Trophoblast cell (in vitro differentiated cells and primary cell): Measurements from ENCODE around the gene COQ9.

ENCODE experiments used
- DNase-seq, 2 donors: peaks; one replicate each; pipeline ENCODE4 v3.0.0-alpha.2; 2016
- H2AFZ ChIP-seq: 2 replicates; pipeline ENCODE4 v1.6.1; 2013; ENCODE audit warnings: low read length, moderate library complexity, mild to moderate bottlenecking; ENCODE audit not compliant: insufficient read depth, poor library complexity
- H2AK5ac ChIP-seq: 2 replicates; pipeline ENCODE4 v1.6.1; 2013; ENCODE audit warnings: mild to moderate bottlenecking, low read length
- H2BK120ac ChIP-seq: 2 replicates; pipeline ENCODE4 v1.6.1; 2013; ENCODE audit warnings: low read length, mild to moderate bottlenecking, moderate library complexity; ENCODE audit not compliant: insufficient read depth, poor library complexity
- H2BK12ac ChIP-seq: 2 replicates; pipeline ENCODE4 v1.6.1; 2013; ENCODE audit warnings: mild to moderate bottlenecking, low read length, moderate library complexity
- H2BK5ac ChIP-seq: 2 replicates; pipeline ENCODE4 v1.6.1; 2013; ENCODE audit warnings: low read length, low read depth, moderate library complexity, mild to moderate bottlenecking; ENCODE audit not compliant: poor library complexity
- H3K14ac ChIP-seq: 2 replicates; pipeline ENCODE4 v1.6.1; 2013; ENCODE audit warnings: mild to moderate bottlenecking, low read length
- H3K18ac ChIP-seq: 2 replicates; pipeline ENCODE4 v1.6.1; 2013; ENCODE audit warnings: mild to moderate bottlenecking, low read length
- H3K23ac ChIP-seq: 2 replicates; pipeline ENCODE4 v1.6.1; 2013; ENCODE audit warnings: low read length
- H3K27ac ChIP-seq: 2 replicates; pipeline ENCODE4 v1.5.1; 2013; ENCODE audit warnings: low read depth, mild to moderate bottlenecking, inconsistent platforms, low read length, moderate library complexity
- H3K27me3 ChIP-seq: 2 replicates; pipeline ENCODE4 v1.6.1; 2013; ENCODE audit warnings: inconsistent platforms, mild to moderate bottlenecking, low read length, moderate library complexity; ENCODE audit not compliant: insufficient read depth
- H3K36me3 ChIP-seq, 2 experiments: 1 replicate in 1 of 2; 2 replicates in 1 of 2; pipeline ENCODE4 v1.6.1; 2013; ENCODE audit warnings: low read length in 2 of 2, mild to moderate bottlenecking in 2 of 2, moderate library complexity in 1 of 2; ENCODE audit not compliant: insufficient read depth in 2 of 2, control insufficient read depth in 1 of 2
- H3K4ac ChIP-seq: 2 replicates; pipeline ENCODE4 v1.6.1; 2013; ENCODE audit warnings: low read depth, mild to moderate bottlenecking, low read length, moderate library complexity
- H3K4me1 ChIP-seq, 2 experiments: 1 replicate in 1 of 2; 2 replicates in 1 of 2; pipeline ENCODE4 v1.6.1; 2013; ENCODE audit warnings: low read length in 2 of 2, mild to moderate bottlenecking in 2 of 2, moderate library complexity in 1 of 2; ENCODE audit not compliant: insufficient read depth in 2 of 2, control insufficient read depth in 1 of 2
- H3K4me2 ChIP-seq: 2 replicates; pipeline ENCODE4 v1.6.1; 2013; ENCODE audit warnings: inconsistent platforms, mild to moderate bottlenecking, low read length, moderate library complexity
- H3K4me3 ChIP-seq: 2 replicates; pipeline ENCODE4 v1.5.1; 2013; ENCODE audit warnings: mild to moderate bottlenecking, low read depth, low read length, inconsistent platforms
- H3K79me1 ChIP-seq: one replicate; pipeline ENCODE4 v1.6.1; 2013; ENCODE audit warnings: low read length
- H3K79me2 ChIP-seq: 2 replicates; pipeline ENCODE4 v1.6.1; 2013; ENCODE audit warnings: low read length, mild to moderate bottlenecking; ENCODE audit not compliant: control insufficient read depth, insufficient read depth, poor library complexity
- H3K9ac ChIP-seq: 2 replicates; pipeline ENCODE4 v1.6.1; 2013; ENCODE audit warnings: mild to moderate bottlenecking, low read length
- H3K9me3 ChIP-seq: 2 replicates; pipeline ENCODE4 v1.6.1; 2013; ENCODE audit warnings: low read depth, mild to moderate bottlenecking, control low read depth, inconsistent platforms, low read length; ENCODE audit not compliant: insufficient read depth
- H4K12ac ChIP-seq: 2 replicates; pipeline ENCODE4 v1.6.1; 2013; ENCODE audit warnings: low read depth, mild to moderate bottlenecking, low read length, moderate library complexity
- H4K8ac ChIP-seq: 2 replicates; pipeline ENCODE4 v1.6.1; 2013; ENCODE audit warnings: low read depth, mild to moderate bottlenecking, low read length, moderate library complexity
- H4K91ac ChIP-seq: one replicate; pipeline ENCODE4 v1.6.1; 2013; ENCODE audit warnings: low read depth, mild to moderate bottlenecking, low read length, moderate library complexity
- WGBS: extraction: QIAGEN DNeasy Blood & Tissue Kit; methylation state at CpG from one replicate; pipeline ENCODE4 v1.1.7; 2013; ENCODE audit warnings: missing lambda C conversion rate; ENCODE audit not compliant: insufficient read length, insufficient coverage; ENCODE audit errors: extremely low coverage; 5-methylcytosine and 5-hydroxymethylcytosine counted together

The COQ9 gene

GRCh38 chr16:57413733-57414132 lies 33.5 kb upstream of the COQ9 start:
- H3K4me3 ChIP-seq: no peak overlapping the region
- H3K9ac ChIP-seq: no peak overlapping the region
- no peak overlapping the region for H2BK120ac ChIP-seq
- no peak overlapping the region for H2AK5ac ChIP-seq
- no peak overlapping the region for H2BK12ac ChIP-seq
- H4K91ac ChIP-seq: no peak overlapping the region
- no peaks in the 10 kb centered on the region for H3K36me3 ChIP-seq
- H3K79me2 ChIP-seq: peaks cover 2% of the 10 kb centered on the region
- no peak overlapping the region for H3K14ac ChIP-seq
- no peak overlapping the region for H3K27ac ChIP-seq
- H3K4me1 ChIP-seq: peaks cover 13 to 15% of the 10 kb centered on the region in 2 experiments
- H3K18ac ChIP-seq: no peak overlapping the region
- no peak for DNase-seq
- H3K4me2 ChIP-seq: no peak overlapping the region
- no peak overlapping the region for H2AFZ ChIP-seq
- H3K4ac ChIP-seq: no peak overlapping the region
- no peaks in the 10 kb centered on the region for H3K27me3 ChIP-seq
- no peak overlapping the region for H4K8ac ChIP-seq
- WGBS: no CpG with 5 or more reads among the region's 7 CpGs
- H3K9me3 ChIP-seq: peaks cover 2% of the 10 kb centered on the region
- no peak overlapping the region for H4K12ac ChIP-seq
- H3K79me1 ChIP-seq: peaks cover 18% of the 10 kb centered on the region
- no peak overlapping the region for H3K23ac ChIP-seq
- no peak overlapping the region for H2BK5ac ChIP-seq

DNA sequence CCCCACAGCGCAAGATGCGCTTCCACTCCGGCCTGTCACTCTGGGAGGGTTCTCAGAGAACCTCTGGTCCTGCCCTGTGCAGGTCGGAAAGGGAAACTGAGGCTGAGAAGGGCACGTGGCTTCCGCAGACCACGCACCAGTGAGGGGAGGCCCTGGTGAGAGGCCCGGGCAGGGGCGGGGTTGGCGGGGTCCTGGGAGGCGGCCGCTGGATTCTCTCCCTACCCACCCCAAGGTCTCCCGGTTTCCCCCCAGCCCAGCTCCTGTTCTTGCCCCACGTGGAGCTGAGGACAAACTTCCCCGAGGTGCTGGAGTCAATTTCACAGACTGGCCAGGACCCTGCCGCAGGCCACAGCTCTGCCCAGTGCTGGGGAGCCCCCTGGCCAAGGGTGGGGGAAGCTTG lies 31.2 kb upstream of the COQ9 start:
- H3K18ac ChIP-seq: peak overlapping the region; percentile 4
- H3K14ac ChIP-seq: peak overlapping the region; percentile 86
- no peak overlapping the region for H3K9ac ChIP-seq
- WGBS: no CpG with 5 or more reads among the region's 16 CpGs
- H3K4me3 ChIP-seq: no peak overlapping the region
- no peak overlapping the region for H3K4ac ChIP-seq
- no peak overlapping the region for H3K27ac ChIP-seq
- no peak overlapping the region for H4K12ac ChIP-seq
- H4K91ac ChIP-seq: peak overlapping the region; percentile 90
- peak overlapping the region; percentile 94 for H4K8ac ChIP-seq
- H2AK5ac ChIP-seq: peak overlapping the region; percentile 85
- H2BK12ac ChIP-seq: peak overlapping the region; percentile 62
- no peak overlapping the region for H3K23ac ChIP-seq
- H2BK5ac ChIP-seq: no peak overlapping the region
- no peaks in the 10 kb centered on the region for H3K27me3 ChIP-seq
- no peaks in the 10 kb centered on the region for H3K36me3 ChIP-seq
- H3K4me1 ChIP-seq: peaks cover 10 to 16% of the 10 kb centered on the region in 2 experiments
- H3K9me3 ChIP-seq: no peaks in the 10 kb centered on the region
- H3K79me1 ChIP-seq: peaks cover 22% of the 10 kb centered on the region
- H2BK120ac ChIP-seq: peak overlapping the region; percentile 88
- H3K4me2 ChIP-seq: no peak overlapping the region
- H3K79me2 ChIP-seq: peaks cover 2% of the 10 kb centered on the region
- no peak for DNase-seq
- H2AFZ ChIP-seq: no peak overlapping the region

DNA sequence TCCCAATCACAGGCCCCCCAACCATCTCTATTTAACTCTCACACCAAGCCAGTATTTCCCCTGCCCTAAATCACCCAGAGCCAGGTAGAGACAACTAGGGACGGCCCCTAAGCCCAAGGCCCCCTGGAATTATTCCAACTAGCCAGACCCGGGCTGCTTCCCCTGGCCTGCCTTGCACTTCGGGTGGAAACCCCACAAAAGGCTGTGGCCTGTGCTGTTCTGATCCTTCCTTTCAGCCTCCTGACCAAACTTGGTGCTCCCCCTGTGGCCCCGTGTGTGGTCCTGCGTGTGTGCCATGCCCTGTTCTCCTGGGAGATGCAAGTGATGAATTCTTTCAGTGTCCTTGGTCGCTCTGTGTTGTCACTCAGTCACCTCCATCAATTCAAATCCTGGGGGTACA lies 27.8 kb upstream of the COQ9 start:
- Histone ChIP-seq H3K4ac (no peak overlapping the region), H3K4me1 (peaks cover 10 to 16% of the 10 kb centered on the region in 2 experiments), H2BK12ac (peak overlapping the region; percentile 7), H3K14ac (no peak overlapping the region), H3K4me2 (no peak overlapping the region), H3K18ac (no peak overlapping the region), H4K91ac (peak overlapping the region; percentile 21), H3K79me2 (peaks cover 2% of the 10 kb centered on the region), H3K23ac (no peak overlapping the region), H3K9ac (no peak overlapping the region), H3K4me3 (no peak overlapping the region), H3K27ac (peak overlapping the region; percentile 53), H3K79me1 (peaks cover 22% of the 10 kb centered on the region), H2AFZ (no peak overlapping the region), H2AK5ac (peak overlapping the region; percentile 8), H2BK5ac (no peak overlapping the region), H4K12ac (no peak overlapping the region), H4K8ac (no peak overlapping the region), H3K27me3 (no peaks in the 10 kb centered on the region), H3K36me3 (no peaks in the 10 kb centered on the region), H3K9me3 (no peaks in the 10 kb centered on the region), H2BK120ac (no peak overlapping the region)
- WGBS: no CpG with 5 or more reads among the region's 6 CpGs
- no peak for DNase-seq

DNA sequence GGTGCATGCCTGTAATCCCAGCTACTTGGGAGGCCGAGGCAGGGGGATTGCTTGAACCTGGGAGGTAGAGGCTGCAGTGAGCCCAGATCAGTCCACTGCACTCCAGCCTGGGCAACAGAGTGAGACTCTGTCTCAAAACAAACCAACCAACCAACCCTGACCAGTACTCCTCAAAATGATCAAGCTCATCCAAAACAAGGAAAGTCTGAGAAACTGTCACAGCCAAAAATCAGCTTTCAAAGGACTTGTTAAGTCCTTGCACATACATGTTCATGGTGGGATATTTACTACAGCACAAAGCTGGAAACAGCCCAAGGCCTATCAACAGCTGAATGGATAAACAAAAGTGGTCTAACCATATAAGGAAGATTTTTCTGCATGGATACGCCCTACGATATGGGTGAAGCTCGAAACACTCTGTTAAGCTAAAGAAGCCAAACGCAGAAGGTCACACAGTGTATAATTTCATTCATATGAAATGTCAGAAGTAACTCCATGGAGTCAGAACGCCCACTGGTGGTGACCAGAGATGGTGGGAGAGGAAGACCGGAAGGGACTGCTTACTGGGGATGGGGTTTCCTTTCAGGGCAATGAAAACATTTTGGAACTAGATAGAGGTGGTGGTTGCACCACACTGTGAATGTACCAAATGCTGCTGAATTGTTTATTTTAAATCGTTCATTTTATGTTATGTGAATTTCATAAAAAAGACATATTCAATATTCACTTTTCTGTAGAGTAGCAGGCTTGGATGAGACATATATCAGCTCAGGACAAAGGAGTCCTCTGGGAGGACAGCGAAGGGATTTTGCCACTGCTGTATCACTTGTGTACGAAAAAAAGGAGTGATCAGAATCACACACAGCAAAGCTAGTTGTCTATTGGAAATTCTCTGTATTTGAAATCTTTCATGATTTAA lies 25.0 kb upstream of the COQ9 start:
- Histone ChIP-seq H4K8ac (no peak overlapping the region), H3K18ac (no peak overlapping the region), H4K12ac (no peak overlapping the region), H3K4ac (no peak overlapping the region), H3K4me1 (peaks cover 4 to 8% of the 10 kb centered on the region in 2 experiments), H2BK5ac (no peak overlapping the region), H3K27me3 (no peaks in the 10 kb centered on the region), H2BK120ac (no peak overlapping the region), H3K36me3 (peaks cover 6 to 7% of the 10 kb centered on the region in 2 experiments), H3K79me1 (peaks cover 10% of the 10 kb centered on the region), H3K9ac (no peak overlapping the region), H2AK5ac (no peak overlapping the region), H3K4me3 (no peak overlapping the region), H3K14ac (no peak overlapping the region), H2AFZ (no peak overlapping the region), H3K79me2 (no peaks in the 10 kb centered on the region), H3K9me3 (no peaks in the 10 kb centered on the region), H2BK12ac (peak overlapping the region; percentile 34), H3K4me2 (no peak overlapping the region), H4K91ac (no peak overlapping the region), H3K27ac (no peak overlapping the region), H3K23ac (no peak overlapping the region)
- peak; percentile 57 to 72 for DNase-seq
- no CpG with 5 or more reads among the region's 10 CpGs for WGBS
